HUES64 (cell line): Measurements from ENCODE around the gene TRIM71.
A peak's percentile ranks its signal among the peaks of the same experiment; 100 is the strongest.

Source experiments
- H3K27ac ChIP-seq: 2 replicates; pipeline ENCODE4 v1.7.0; 2013; ENCODE audit warnings: low read depth, low read length, inconsistent platforms
- H3K27me3 ChIP-seq: 2 replicates; pipeline ENCODE4 v1.6.1; 2013; ENCODE audit warnings: mild to moderate bottlenecking, low read length; ENCODE audit not compliant: insufficient read depth
- H3K36me3 ChIP-seq: 2 replicates; pipeline ENCODE4 v1.6.1; 2013; ENCODE audit warnings: mild to moderate bottlenecking, low read length; ENCODE audit not compliant: insufficient read depth
- H3K4me1 ChIP-seq: 2 replicates; pipeline ENCODE4 v1.6.1; 2013; ENCODE audit warnings: mild to moderate bottlenecking, low read length, moderate library complexity; ENCODE audit not compliant: insufficient read depth
- H3K4me3 ChIP-seq: 2 replicates; pipeline ENCODE4 v1.5.1; 2013; ENCODE audit warnings: mild to moderate bottlenecking, low read length, moderate library complexity
- H3K9ac ChIP-seq: 2 replicates; pipeline ENCODE4 v1.6.1; 2013; ENCODE audit warnings: mild to moderate bottlenecking, low read depth, low read length
- H3K9me3 ChIP-seq: 2 replicates; pipeline ENCODE4 v1.6.1; 2013; ENCODE audit warnings: low read depth, low read length; ENCODE audit not compliant: insufficient read depth
- WGBS: fragments of 150-250, 120-280 bp; methylation state at CpG from one replicate; pipeline ENCODE4 v1.1.7; 2013; ENCODE audit warnings: missing lambda C conversion rate; 5-methylcytosine and 5-hydroxymethylcytosine counted together

The TRIM71 gene

GRCh38 chr3:32835961-32836360 is 18.2 kb downstream of the TRIM71 start:
- H3K9ac ChIP-seq, result 0 out of 2 replicates have a peak overlapping the region, but pooled peaks have one; percentile 58
- H3K4me3 ChIP-seq, result peak overlapping the region; percentile 41
- WGBS, result 0% methylated on average over 4 of the region's 4 CpGs
- peaks cover 15% of the 10 kb centered on the region; the same call in 1 of the 2 replicates for H3K36me3 ChIP-seq
- H3K27me3 ChIP-seq, result no peaks in the 10 kb centered on the region
- H3K4me1 ChIP-seq, result peaks cover 91% of the 10 kb centered on the region
- no peaks in the 10 kb centered on the region for H3K9me3 ChIP-seq
- peak overlapping the region; percentile 94 for H3K27ac ChIP-seq

GRCh38 chr3:32836601-32837000 is 18.8 kb downstream of the TRIM71 start:
- no peaks in the 10 kb centered on the region for H3K27me3 ChIP-seq
- peaks cover 12% of the 10 kb centered on the region; the same call in 1 of the 2 replicates for H3K36me3 ChIP-seq
- H3K4me3 ChIP-seq, result peak overlapping the region; percentile 41
- H3K27ac ChIP-seq, result peak overlapping the region; percentile 94
- H3K9ac ChIP-seq, result peak overlapping the region; percentile 58
- 28% methylated on average over 4 of the region's 4 CpGs for WGBS
- peaks cover 95% of the 10 kb centered on the region for H3K4me1 ChIP-seq
- no peaks in the 10 kb centered on the region for H3K9me3 ChIP-seq

DNA sequence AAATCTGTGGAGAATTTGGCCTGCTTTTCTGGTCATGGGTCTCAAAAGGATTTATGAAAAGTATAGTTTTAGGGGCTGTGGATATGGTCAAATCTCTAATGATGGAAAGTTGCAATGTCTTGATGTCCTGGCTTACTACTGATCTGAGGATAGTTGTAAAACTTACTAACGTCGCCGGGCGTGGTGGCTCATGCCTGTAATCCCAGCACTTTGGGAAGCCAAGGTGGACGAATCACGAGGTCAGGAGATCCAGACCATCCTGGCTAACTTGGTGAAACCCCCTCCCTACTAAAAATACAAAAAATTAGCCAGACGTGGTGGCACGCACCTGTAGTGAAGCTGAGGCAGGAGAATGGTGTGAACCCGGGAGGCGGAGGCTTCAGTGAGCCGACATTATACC is 19.6 kb downstream of the TRIM71 start:
- WGBS, result 26% methylated on average over 11 of the region's 11 CpGs
- H3K9me3 ChIP-seq, result no peaks in the 10 kb centered on the region
- H3K27me3 ChIP-seq, result no peaks in the 10 kb centered on the region
- H3K36me3 ChIP-seq, result peaks cover 6% of the 10 kb centered on the region; the same call in 1 of the 2 replicates
- H3K4me1 ChIP-seq, result peaks cover 95% of the 10 kb centered on the region
- peak overlapping the region; percentile 41 for H3K4me3 ChIP-seq
- peak overlapping the region; percentile 58 for H3K9ac ChIP-seq
- peak overlapping the region; percentile 94 for H3K27ac ChIP-seq

- Histone ChIP-seq H3K4me3 (peak overlapping the region; percentile 41), H3K4me1 (peaks cover 95% of the 10 kb centered on the region), H3K9me3 (no peaks in the 10 kb centered on the region), H3K27me3 (no peaks in the 10 kb centered on the region), H3K36me3 (peaks cover 6% of the 10 kb centered on the region; the same call in 1 of the 2 replicates), H3K9ac (peak overlapping the region; percentile 58; the same call in 1 of the 2 replicates), H3K27ac (peak overlapping the region; percentile 94)
- 33% methylated on average over 5 of the region's 5 CpGs for WGBS
These were observed 20.0 kb downstream of the TRIM71 start for GRCh38 chr3:32837789-32838188.

- H3K27ac ChIP-seq, result peak overlapping the region; percentile 94
- peaks cover 89% of the 10 kb centered on the region for H3K4me1 ChIP-seq
- peak overlapping the region; percentile 73 for H3K9ac ChIP-seq
- peak overlapping the region; percentile 27 for H3K4me3 ChIP-seq
- no peaks in the 10 kb centered on the region for H3K9me3 ChIP-seq
- no peaks in the 10 kb centered on the region for H3K27me3 ChIP-seq
- H3K36me3 ChIP-seq, result 0 out of 2 replicates have a peak, but pooled peaks cover 3% of the 10 kb centered on the region
- 42% methylated on average over 4 of the region's 4 CpGs for WGBS
These were observed 21.9 kb downstream of the TRIM71 start for GRCh38 chr3:32839714-32840085.

- H3K9me3 ChIP-seq, result no peaks in the 10 kb centered on the region
- H3K4me3 ChIP-seq, result peak overlapping the region; percentile 27
- WGBS, result 26% methylated on average over 5 of the region's 5 CpGs
- H3K27ac ChIP-seq, result peak overlapping the region; percentile 94
- no peaks in the 10 kb centered on the region for H3K27me3 ChIP-seq
- peak overlapping the region; percentile 73 for H3K9ac ChIP-seq
- H3K36me3 ChIP-seq, result 0 out of 2 replicates have a peak, but pooled peaks cover 3% of the 10 kb centered on the region
- H3K4me1 ChIP-seq, result peaks cover 89% of the 10 kb centered on the region
These were observed 22.5 kb downstream of the TRIM71 start for GRCh38 chr3:32840086-32840841.

DNA sequence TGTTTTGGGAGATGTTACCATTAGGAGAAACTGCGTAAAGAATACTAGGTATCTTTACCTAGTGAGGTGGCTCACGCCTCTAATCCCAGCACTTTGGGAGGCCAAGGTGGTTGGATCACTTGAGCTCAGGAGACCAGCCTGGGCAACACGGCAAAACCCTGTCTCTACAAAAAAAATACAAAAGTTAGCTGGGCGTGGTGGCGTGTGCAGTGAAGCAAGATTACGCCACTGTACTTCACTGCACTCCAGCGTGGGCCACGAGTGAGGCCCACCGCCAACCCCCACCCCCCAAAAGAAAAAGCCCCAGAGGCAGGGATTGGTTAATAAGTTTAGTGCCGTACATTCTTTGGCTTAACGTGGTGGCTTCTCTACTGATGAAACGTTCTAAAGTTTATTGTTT is 23.5 kb downstream of the TRIM71 start:
- Histone ChIP-seq H3K36me3 (0 out of 2 replicates have a peak, but pooled peaks cover 3% of the 10 kb centered on the region), H3K9ac (peak overlapping the region; percentile 73), H3K4me3 (peak overlapping the region; percentile 41; the same call in 1 of the 2 replicates), H3K9me3 (no peaks in the 10 kb centered on the region), H3K4me1 (peaks cover 83% of the 10 kb centered on the region), H3K27ac (peak overlapping the region; percentile 94), H3K27me3 (no peaks in the 10 kb centered on the region)
- 70% methylated on average over 11 of the region's 12 CpGs for WGBS

GRCh38 chr3:32841867-32842470 is 24.2 kb downstream of the TRIM71 start:
- Histone ChIP-seq H3K4me3 (peak overlapping the region; percentile 41), H3K9me3 (no peaks in the 10 kb centered on the region), H3K9ac (peak overlapping the region; percentile 73), H3K27me3 (no peaks in the 10 kb centered on the region), H3K4me1 (peaks cover 81% of the 10 kb centered on the region), H3K36me3 (0 out of 2 replicates have a peak, but pooled peaks cover 1% of the 10 kb centered on the region), H3K27ac (peak overlapping the region; percentile 94)
- 42% methylated on average over 5 of the region's 5 CpGs for WGBS

DNA sequence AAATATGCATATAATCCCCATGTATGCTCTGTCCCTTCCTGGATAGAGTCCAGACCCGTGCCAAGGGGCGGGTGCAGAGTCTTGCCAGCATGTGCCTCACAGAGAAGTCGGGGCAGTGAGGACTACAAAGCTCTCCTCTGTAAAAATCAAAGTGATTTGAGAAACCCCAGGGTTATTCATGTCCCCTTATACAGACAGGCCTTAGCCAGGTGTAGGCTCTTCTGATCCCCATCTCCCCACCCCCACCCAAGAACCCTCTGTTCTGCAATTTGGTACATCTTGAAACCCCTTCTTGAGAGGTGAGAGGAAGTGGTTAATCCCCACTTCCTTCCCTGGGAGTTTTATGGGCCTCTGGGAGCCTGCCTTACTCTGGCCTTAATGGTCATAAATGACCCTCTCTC is 24.7 kb downstream of the TRIM71 start:
- peak overlapping the region; percentile 73 for H3K9ac ChIP-seq
- H3K27ac ChIP-seq, result peak overlapping the region; percentile 94
- peaks cover 81% of the 10 kb centered on the region for H3K4me1 ChIP-seq
- no peaks in the 10 kb centered on the region for H3K9me3 ChIP-seq
- H3K4me3 ChIP-seq, result peak overlapping the region; percentile 41
- H3K36me3 ChIP-seq, result no peaks in the 10 kb centered on the region
- no peaks in the 10 kb centered on the region for H3K27me3 ChIP-seq
- 30% methylated on average over 3 of the region's 3 CpGs for WGBS

GRCh38 chr3:32842987-32843386 is 25.2 kb downstream of the TRIM71 start:
- Histone ChIP-seq H3K4me1 (peaks cover 81% of the 10 kb centered on the region), H3K9ac (peak overlapping the region; percentile 73), H3K36me3 (no peaks in the 10 kb centered on the region), H3K27ac (peak overlapping the region; percentile 94), H3K4me3 (peak overlapping the region; percentile 41), H3K9me3 (no peaks in the 10 kb centered on the region), H3K27me3 (no peaks in the 10 kb centered on the region)
- 11% methylated on average over 2 of the region's 2 CpGs for WGBS
